NCI-H128 (cell line): ENCODE data around the gene UGT1A5.

Source experiments
- DNase-seq: peaks from one replicate; lab custom pipeline; 2025; ENCODE audit not compliant: unreplicated experiment; lab: John Stamatoyannopoulos, UW

Gene UGT1A5

GRCh38 chr2:233712611-233713261 is at the start of gene UGT1A5:
UGT1A5 (plus strand) TSS chr2:233712907; CDS start chr2:233712992, 85 bp downstream.
- DNase-seq: no peak

GRCh38 chr2:233663911-233664310 is 48.8 kb upstream of the UGT1A5 start:
- DNase-seq: no peak

- DNase-seq: no peak
Measured at GRCh38 chr2:233668605-233669260, 44.0 kb upstream of the UGT1A5 start.

- no peak for DNase-seq
Measured at GRCh38 chr2:233671290-233672161, 41.2 kb upstream of the UGT1A5 start, which contains the start of gene UGT1A9. UGT1A9 (plus strand) TSS chr2:233671898; CDS start chr2:233671935, 37 bp downstream.

- DNase-seq: no peak
Measured at GRCh38 chr2:233672886-233673285, 39.8 kb upstream of the UGT1A5 start.

GRCh38 chr2:233673896-233674295 is 38.8 kb upstream of the UGT1A5 start:
- no peak for DNase-seq

- DNase-seq: no peak
Measured at GRCh38 chr2:233674314-233674713, 38.4 kb upstream of the UGT1A5 start.

GRCh38 chr2:233674995-233675394 is 37.7 kb upstream of the UGT1A5 start:
- no peak for DNase-seq

- no peak for DNase-seq
Measured at GRCh38 chr2:233676046-233676445, 36.7 kb upstream of the UGT1A5 start.

- no peak for DNase-seq
Measured at GRCh38 chr2:233679196-233679595, 33.5 kb upstream of the UGT1A5 start.

- DNase-seq: no peak
Measured at GRCh38 chr2:233680361-233681045, 32.2 kb upstream of the UGT1A5 start.

- no peak for DNase-seq
Measured at GRCh38 chr2:233681521-233682099, 31.1 kb upstream of the UGT1A5 start, which contains the start of gene UGT1A7. UGT1A7 (plus strand) TSS chr2:233681901; CDS start chr2:233681938, 37 bp downstream.

- DNase-seq: no peak
Measured at GRCh38 chr2:233684640-233685039, 28.1 kb upstream of the UGT1A5 start.

- no peak for DNase-seq
Measured at GRCh38 chr2:233686928-233687327, 25.8 kb upstream of the UGT1A5 start.

- DNase-seq: no peak
Measured at GRCh38 chr2:233688341-233688740, 24.4 kb upstream of the UGT1A5 start.

- DNase-seq: no peak
Measured at GRCh38 chr2:233689031-233689430, 23.7 kb upstream of the UGT1A5 start.

- no peak for DNase-seq
Measured at GRCh38 chr2:233689501-233689900, 23.2 kb upstream of the UGT1A5 start.

GRCh38 chr2:233690444-233690843 is 22.3 kb upstream of the UGT1A5 start:
- DNase-seq: no peak

GRCh38 chr2:233691443-233692433 is 21.0 kb upstream of the UGT1A5 start:
- DNase-seq: no peak
